Fibroblast of the aortic adventitia (primary cell): ENCODE results near the gene FNIP2. TPM values are rescaled to one million over a fixed set of nuclear protein-coding genes. Genes with fewer than 3 reads are reported as not detected.
"Not testable (repeated sequence)": the region's sequence is repeated elsewhere in the genome, so short reads cannot be mapped to it uniquely, and the experiment has no call there.

Experiments
- DNase-seq: peaks from one replicate; pipeline ENCODE4 v3.0.0-alpha.2; 2010; ENCODE audit warnings: low read depth
- H3K4me3 ChIP-seq: 2 replicates; pipeline ENCODE4 v1.5.1; 2011; ENCODE audit warnings: low read depth, mild to moderate bottlenecking, control low read depth, low read length, moderate library complexity
- CTCF ChIP-seq: IDR thresholded peaks from 2 replicates; pipeline ENCODE4 v1.5.1; 2011; ENCODE audit warnings: mild to moderate bottlenecking, low read length, control low read depth, inconsistent platforms; ENCODE audit not compliant: insufficient read depth
- total RNA-seq: library from RNA; depleted of rRNA; stranded (reverse); fragments of >200 nt; gene quantifications from 2 replicates; pipeline ENCODE4 v1.2.3, GENCODE V29; 2012; ENCODE audit warnings: low replicate concordance

The FNIP2 gene
- total RNA-seq, 1 donor, result 34.3 TPM

DNA sequence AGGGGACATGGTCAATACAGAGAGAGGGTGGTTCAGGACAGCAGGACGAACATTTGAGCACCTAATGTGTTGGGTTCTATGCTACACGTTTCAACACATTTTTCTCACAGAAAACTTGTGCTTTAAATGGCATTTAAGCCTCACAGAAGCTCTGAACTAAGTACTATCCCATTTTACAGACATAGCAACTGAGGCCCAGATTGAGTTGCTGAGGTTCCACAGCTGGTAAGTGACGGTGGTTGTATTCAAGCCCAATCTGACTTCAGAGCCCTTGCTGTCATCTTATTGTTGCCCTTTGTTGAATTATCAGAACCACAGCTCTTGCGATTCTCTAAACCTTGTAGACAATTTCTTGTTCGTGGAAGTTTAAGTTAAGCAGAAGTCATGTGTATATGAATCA, 116.7 kb downstream of the FNIP2 start:
- no peak for TF ChIP-seq CTCF
- no peak overlapping the region for H3K4me3 ChIP-seq
- no peak for DNase-seq

- no peak for DNase-seq
- no peak for TF ChIP-seq CTCF
- H3K4me3 ChIP-seq, result no peak overlapping the region
Observed at GRCh38 chr4:158890294-158890693, 121.5 kb downstream of the FNIP2 start.

GRCh38 chr4:158891256-158891655, 122.4 kb downstream of the FNIP2 start:
- H3K4me3 ChIP-seq, result no peak overlapping the region
- no peak for TF ChIP-seq CTCF
- no peak for DNase-seq

DNA sequence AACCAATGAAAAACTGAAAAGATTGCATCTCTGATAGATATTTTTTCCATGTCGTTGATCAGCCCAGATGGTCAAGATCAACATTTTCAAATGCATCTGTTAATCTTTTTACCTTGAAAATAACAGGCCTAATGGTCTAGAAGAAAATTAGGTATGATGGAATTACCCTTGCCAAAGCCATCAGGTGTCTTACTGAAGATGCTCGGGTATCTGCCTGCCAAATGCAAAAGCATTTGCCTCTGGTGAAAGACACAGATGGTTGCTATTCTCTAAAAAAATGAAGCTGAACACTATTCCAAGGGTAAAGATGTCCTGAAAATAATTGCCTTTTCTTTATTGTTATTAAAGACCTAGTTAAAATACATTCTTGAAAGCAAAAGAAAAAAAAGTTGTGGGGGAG, 126.0 kb downstream of the FNIP2 start:
- no peak for DNase-seq
- no peak for TF ChIP-seq CTCF

DNA sequence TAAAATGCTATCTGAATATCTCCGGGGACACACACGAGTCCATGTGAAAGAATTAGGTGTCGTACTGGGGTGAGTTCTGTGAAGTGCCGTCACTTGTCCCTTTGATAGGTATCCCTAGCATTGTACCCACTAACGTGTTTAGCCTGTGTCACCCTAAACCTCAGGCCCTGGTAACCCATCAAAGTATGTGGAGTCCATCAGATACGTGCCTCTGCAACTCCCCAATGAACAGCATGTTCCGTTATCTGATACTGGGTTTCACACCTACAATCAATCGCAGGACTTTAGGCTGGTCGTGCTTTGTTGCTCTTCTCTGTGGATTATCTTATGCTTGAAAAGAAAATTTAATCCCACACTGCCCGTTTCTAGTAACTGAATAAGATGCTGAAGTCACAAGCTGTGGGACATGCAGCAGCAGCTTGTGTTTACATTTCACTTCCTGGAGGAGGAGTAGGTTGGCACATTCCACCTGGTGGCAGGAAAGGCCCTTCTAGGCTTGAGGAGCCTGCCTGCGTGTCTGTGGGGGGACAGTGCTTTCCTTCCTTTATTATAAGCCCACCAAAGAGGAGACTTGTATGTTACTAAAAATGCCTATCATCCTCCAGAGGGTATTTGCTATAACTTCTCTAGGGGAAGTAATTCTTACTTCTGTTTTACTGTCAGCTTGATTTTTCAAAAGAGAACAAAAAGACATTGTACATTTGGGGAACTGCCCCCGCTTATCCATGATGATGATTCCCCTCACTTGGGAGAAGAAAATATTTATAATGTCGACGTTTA, 127.2 kb downstream of the FNIP2 start:
- no peak for DNase-seq
- H3K4me3 ChIP-seq, result no peak overlapping the region
- TF ChIP-seq CTCF, result no peak

More for the DNA sequence above, 126.0 kb downstream of the FNIP2 start:
- no peak overlapping the region for H3K4me3 ChIP-seq

DNA sequence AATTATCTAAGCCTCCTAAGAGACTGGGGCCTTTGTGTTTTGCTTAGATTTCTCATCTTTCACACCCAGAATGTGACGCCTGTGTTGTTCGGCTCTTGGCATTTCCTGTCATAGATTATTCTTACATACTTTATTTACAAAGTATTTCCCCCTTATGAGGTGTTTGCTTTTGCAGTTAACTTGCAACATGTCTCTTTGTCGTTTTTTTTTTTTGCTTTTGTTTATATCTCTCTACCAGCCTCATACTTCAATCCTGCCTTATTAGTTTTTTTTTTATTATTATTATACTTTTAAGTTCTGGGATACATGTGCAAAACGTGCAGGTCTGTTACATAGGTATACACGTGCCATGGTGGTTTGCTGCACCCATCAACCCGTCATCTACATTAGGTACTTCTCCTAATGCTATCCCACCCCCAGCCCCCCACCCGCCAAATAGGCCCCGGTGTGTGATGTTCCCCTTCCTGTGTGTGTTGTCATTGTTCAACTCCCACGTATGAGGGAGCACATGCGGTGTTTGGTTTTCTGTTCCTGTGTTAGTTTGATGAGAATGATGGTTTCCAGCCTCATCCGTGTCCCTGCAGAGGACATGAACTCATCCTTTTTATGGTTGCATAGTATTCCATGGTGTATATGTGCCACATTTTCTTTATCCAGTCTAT, 127.9 kb downstream of the FNIP2 start:
- not testable (repeated sequence) for H3K4me3 ChIP-seq, DNase-seq

DNA sequence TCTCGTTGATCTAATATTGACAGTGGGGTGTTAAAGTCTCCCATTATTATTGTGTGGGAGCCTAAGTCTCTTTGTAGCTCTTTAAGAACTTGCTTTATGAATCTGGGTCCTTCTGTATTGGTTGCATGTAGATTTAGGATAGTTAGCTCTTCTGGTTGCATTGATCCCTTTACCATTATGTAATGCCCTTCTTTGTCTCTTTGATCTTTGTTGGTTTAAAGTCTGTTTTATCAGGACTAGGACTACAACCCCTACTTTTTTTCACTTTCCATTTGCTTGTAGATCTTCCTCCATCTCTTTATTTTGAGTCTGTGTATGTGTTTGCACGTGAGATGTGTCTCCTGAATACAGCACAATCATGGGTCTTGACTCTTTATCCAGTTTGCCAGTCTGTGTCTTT, 131.6 kb downstream of the FNIP2 start:
- H3K4me3 ChIP-seq, DNase-seq: not testable (repeated sequence)

GRCh38 chr4:158902280-158903078, 133.7 kb downstream of the FNIP2 start:
- DNase-seq, result peak; percentile 34
- not testable (repeated sequence) for H3K4me3 ChIP-seq
